HG03354 (cell line): ENCODE data around the gene HSD17B8.

Experiments used
- ATAC-seq: cut with Tn5 transposase; IDR thresholded peaks from one replicate; pipeline ENCODE4 v1.9.1; 2021; ENCODE audit warnings: mild to moderate bottlenecking; ENCODE audit not compliant: unreplicated experiment, poor library complexity, severe bottlenecking

HSD17B8 gene

DNA sequence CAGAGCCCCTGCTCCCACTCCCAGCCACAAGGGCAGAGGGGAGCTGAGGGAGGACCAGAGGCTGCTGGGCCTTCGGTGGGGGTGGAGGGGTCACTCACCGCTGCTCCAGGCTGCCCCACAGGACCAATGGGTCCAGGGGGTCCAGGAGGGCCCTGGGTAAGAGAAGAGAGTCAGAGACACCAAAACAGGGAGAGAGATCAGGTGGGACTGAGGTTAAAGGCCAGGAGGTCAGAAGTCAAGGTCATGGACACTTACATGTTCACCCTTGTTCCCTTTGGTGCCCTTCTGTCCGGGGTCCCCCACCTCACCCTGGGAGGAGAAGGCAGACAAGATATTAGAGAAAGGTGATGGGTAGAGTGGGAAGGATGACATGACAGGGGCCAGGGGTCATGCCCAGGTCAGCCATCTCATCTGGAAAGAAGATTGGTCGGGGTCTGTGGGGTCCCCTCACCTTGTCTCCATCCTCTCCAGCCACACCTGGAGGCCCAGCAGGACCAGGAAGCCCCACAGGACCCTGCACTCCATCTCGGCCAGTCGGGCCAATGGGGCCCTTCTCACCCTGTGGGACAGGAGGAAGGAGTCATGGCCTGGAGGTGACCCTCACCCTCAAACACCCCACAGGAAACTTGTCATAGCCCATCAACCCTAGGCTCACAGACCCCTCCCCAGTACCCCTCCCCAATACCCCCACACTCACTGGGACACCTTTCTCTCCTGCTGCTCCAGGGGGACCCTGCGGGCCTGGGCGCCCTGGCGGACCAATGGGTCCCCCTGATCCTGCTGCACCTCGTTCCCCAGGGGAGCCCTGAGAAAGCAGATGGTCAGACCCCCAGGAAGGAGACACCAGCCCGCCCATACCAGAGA is 33.2 kb upstream of the HSD17B8 start:
- no peak for ATAC-seq

DNA sequence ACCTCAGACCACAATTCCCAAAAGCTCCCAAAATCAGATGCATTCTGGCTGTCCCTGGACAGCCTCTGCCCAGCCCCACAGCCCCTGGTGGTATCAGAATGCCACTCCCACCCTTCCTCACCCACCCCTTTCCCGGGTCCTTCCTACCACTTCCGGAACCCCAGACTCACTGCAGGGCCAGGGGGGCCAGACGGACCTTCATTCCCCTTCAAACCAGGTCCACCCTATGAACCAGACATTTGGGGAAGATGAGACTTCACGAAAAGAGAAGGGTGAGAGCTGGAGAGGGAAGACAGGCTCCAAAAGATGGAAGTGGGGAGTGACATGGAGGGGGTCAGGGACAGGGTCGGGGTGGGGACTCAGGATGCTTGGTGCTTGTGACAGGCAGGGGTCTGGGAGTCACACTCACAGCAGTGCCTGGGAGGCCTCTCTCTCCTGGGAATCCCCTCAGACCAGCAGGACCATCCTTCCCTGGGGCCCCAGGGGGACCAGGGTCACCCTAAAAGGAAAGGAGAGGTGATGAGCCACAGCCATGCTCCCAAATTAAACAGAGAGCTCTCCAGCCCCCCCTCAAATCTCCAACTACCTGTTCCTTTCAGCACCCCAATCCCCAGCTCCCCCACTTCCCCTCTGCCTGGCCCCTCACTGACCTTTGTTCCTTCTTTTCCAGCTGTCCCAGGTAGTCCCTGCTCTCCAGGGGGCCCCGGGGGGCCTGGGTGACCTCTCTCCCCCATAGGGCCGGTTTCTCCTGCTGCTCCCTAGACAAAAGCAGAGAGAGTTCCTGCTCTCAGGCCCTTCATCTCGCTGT is 32.4 kb upstream of the HSD17B8 start:
- ATAC-seq = no peak

DNA sequence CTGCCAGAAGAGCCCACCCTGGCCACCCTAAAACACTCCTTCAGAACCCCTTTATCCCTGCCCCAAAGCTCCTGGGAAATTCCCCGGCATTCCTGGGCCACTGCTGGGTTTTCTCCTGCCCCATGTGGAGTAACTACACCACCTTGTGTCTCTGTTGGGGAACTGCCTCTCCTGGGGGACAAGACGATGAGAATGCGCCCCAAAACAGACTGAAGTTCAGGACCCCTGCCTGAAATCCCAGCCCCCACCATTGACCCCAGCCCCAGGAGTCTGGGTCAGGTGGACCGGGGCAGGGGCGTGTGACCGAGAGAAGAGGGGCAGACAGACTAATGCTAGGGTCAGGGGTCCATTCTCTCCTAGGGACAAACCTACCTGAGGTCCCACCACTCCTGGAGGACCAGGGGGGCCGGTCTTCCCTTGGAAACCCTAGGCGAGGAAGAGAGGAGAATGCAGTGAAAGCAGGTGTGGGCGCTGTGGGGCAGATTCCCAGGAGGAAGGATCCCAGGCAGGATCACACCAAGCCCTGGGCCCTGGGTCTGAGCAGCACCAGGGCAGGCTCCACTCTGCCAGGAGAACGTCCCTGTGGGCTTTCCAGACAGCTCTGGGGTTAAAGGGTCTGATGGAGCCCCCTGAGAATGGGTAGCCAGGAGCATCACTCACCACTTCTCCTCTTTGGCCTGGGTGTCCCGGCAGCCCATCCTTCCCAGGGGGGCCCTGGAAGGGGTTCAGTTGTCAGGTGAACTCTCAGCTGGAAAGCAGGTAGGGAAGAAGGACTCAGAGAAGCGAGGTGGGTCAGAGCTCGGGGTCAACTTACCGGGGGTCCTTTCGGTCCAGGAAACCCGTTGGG is 31.5 kb upstream of the HSD17B8 start:
- no peak for ATAC-seq

DNA sequence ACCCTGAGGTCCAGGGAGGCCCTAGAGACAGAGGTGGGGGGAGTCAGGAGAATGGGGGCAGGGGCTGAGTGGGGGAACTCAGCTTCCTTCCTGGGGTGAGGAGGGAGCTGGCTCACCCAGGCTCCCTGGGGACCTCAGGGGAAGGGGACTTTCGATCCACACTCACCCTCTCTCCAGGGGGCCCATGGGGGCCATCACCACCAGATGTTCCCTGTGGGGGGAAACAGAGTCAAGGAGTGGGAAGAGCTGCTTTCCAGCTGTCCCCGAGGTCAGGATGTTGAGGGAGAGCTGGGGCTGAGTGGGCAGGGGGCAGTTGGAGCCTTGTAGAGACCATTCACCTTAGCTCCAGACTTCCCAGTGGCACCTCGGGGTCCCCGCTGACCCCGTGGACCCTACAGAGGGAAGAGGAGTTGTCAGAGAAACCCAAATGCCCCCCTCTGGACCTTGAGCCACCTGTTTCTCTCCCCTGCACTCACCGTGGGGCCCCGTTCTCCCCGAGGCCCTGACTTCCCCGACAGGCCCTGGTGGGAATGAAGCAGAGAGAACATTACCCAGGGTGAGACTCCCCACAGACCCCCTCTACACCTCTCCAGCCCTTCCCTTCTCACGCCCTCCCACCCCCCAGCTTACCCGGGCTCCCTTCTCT is 30.8 kb upstream of the HSD17B8 start:
- no peak for ATAC-seq

DNA sequence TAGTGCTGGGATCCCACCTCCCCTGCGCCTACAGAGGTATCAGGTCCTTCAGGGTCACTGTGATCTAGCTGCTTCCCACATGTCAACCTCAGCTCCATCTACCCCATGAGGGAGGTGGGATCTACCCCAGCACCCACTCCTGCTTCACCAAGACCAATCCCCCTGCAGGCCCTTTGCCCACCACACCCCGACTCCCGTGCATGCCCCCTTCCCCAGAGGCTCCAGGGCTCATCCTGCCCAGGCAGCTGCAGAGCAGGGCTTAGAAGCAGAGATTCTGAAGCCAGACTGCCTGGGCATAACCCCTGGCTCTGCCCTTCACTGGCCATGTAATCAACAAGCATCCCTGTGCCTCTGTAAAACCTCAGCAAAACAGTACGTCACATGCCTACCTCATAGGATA is 29.7 kb upstream of the HSD17B8 start:
- ATAC-seq = no peak

DNA sequence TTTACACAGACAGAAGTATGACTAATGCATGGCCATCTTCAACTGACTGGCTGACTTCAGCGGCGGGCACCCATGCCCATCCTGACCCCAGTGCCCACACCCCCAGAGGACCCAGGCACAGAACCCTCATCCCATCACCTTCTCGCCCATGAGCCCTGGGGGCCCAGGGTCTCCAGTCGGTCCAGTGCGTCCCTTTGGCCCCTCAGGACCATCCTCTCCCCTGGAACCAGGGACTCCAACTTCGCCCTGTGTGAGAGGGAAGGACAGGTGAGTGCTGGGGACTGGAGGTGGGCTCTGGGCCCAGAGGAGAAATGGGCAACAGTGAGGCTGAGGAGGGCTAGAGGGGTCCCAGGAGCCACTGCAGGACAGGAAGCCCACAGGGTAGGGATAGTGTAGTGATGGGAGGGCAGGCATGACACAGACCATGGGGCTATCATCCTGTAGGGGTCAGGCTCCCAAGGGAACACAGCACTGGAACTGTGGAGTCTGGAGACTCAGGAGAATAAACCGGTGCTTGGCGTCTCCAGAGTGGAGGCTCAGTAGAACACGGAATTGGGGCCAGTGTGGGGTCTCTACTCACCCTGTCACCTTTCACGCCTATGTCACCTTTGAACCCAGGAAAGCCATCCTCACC is 28.9 kb upstream of the HSD17B8 start:
- no peak for ATAC-seq

DNA sequence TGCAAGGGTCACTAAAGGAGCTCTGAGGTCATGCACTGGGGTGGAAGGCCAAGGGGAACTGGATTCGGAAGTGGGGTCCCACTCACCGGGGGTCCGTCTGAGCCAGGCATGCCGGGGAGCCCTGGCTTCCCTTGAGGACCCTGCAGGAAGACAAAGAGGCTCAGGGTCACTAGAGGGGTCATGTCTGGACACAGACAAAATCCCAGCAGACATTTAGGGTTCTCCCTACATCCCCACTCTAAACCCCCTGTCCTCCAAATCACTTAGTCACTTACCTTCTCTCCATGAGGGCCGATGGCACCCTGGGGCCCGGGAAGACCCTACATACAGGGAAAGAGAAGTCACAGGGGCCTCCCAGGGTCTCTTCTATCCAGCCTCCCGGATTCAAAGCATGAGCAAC is 27.5 kb upstream of the HSD17B8 start:
- no peak for ATAC-seq

DNA sequence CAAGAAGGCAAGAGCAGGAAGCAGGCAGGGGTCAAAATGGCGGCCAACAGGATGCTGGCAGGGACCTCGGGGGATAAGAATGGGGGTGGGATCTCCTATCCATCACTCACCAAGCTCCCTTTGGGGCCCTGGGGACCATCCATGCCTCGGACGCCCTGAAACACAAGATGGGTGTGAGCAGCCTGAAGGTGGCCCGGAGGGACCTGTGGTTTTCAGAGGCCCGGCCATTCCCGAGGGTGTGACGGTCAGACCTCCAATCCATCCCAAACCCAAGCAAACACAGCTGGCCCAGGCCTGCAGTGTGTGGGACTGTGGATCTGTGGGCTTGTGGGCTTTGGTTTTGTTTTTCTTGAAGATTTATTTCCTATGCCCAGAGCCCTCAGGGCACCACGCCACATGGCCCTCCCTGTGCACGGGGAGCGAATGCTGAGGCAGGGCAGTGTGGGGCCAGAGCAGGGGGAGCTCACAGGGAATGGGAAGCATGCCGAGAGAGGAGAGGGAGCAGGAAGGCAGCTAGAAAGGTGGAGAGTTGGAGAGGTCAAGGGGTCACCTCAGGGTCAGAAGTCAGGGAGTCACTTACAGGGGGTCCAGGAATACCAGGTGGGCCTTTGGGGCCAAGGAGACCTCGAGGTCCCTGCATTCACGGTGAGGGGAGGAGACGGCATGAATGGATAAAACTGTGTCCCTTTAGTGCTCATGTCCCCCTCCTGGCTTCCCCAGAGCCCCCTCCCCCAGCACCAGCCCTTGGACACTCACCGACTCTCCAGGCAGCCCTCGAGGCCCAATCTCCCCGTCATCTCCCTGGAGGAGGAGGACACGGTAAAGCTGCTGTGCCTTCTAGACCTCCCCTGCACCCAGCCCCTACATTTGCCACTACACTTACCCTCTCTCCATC is 26.7 kb upstream of the HSD17B8 start:
- ATAC-seq = no peak

DNA sequence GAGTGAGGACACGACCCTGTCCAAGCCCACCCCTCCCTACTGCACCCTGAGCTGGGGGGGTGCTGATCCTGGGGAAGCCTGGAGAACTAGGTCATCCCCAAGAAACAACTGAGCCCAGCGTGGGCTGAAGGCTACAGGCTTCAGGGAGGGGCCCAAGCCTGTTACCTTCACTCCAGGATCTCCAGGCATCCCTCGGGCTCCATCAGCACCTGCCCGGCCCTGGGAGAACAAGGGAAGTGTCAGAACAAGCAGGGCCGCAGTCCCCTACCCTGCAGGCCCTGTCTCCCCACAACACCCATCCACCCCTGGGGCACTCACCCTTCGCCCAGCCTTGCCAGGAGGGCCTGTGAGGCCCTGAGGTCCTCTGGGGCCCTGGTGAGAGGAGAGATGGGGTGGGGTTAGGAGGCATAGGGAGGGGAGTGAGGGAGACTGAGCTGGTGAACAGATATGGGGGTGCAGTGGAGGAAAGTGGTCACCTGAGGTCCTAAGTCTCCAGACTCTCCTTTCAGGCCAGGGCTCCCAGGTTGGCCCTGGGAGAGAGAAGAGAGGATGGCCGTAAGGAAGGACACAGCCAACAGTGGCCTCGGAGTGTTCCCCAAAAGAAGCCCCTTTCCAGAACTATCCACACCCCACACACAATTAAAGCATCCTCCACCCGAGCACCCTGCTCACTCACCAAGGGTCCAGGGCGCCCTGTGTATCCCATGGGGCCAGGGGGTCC is 25.5 kb upstream of the HSD17B8 start:
- no peak for ATAC-seq

DNA sequence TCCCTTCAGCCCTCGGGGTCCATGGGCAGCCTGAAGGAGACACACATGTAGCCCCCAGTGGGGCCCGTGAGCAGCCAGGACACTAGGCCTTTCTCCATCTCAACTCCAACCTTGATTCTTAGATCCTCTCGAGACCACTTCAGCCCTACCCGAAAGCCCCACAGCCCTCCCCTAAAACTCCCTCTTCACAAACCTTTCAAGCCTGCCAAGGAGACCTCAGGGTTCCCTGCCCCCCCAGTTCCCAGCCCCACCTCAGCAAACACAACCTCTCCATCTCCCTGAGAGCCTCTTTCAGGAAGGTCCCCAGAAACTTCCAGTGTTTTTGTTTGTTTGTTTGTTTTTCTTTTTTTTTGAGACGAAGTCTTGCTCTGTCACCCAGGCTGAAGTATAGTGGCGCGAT is 23.3 kb upstream of the HSD17B8 start:
- no peak for ATAC-seq

DNA sequence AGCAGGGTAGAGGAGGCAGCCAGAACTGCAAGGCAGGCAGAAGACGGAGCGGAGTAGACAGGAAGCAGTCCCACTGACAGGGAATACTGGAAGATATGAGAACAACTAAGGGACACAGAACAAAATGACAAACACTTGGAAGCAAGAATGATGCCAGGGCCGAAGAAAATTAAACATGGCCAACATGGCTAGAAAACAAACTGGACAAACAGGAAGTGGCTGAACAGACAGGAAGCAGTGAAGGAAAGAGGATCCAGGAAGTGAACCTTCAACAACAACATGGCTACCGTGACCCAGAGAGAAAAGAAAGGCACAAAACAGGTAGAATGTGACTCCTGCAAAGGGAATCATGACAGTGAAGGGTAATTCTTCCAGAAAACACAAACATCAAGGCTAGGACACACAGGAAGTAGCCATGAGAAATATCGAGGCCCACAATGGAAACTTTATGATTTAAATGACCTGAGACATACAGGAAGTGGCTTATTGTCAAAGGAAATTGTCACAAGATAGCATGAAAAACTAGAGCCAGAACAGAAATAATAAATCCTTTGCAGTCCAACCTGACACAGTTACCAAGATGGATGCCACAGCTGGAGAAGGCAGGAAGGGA is 21.3 kb upstream of the HSD17B8 start:
- ATAC-seq = no peak

DNA sequence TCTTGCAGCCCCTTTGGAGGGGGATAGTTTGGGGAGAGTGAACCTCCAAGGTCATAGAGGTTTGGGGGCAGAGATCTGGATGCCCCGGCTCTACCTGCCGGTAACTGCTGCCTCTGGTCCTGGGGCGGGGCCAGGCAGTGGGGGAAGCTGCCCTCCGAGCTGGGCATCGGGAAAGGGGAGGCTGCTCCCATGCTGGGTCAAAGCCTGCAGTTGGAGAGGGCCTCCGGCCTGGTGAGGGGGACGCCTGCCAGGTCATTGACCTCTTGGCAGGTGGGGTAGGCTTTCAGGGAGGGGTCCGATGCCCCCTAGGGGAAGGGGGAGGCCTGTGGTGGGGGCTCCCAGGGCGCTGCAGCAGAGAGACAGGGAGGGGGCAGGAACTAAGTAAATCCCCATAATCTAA is 19.3 kb upstream of the HSD17B8 start:
- no peak for ATAC-seq

DNA sequence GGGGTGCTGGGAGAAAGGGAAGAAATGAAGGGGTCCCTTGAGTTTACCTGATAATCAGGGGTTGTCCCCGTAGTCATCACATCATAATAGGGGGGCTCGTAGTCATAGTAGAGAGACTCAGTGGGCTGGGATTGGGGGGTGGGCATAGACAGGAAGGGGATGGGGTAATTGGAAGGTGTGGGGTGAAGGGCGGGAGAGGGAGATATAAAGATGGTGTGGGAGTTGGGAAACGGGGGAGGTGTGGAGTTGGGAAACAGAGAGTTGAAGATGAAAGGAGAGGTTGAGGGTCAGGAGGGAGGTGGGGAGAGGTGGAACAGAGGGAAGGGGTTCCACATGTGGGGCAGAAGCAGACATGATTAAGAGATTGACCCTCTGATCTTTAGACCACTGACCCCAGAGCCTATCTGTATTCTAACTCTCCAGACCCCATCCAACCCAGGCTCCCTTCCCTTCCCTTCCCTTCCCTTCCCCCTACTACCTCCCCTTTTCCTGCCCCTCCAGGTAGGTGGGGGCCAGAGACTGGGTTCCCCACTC is 18.7 kb upstream of the HSD17B8 start:
- ATAC-seq = no peak

DNA sequence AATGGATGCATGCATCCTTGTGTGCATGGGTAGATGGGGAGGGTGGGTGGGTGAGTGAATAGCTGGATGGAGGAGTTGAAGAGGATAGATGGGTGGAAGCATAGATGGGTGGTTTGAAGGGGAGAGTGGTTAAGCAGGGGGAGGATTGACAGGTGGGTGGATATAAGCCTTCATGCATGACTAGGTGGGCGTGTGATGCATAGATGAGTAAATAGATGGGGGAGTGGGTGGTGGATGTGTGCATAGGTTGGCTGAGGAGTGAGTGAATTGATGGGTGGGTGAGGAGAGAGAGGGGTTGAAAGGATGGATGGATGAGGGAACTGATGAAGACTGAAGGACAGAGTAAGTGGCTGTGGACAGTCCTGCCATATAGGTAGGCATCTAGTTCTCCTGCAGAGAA is 16.6 kb upstream of the HSD17B8 start:
- no peak for ATAC-seq

DNA sequence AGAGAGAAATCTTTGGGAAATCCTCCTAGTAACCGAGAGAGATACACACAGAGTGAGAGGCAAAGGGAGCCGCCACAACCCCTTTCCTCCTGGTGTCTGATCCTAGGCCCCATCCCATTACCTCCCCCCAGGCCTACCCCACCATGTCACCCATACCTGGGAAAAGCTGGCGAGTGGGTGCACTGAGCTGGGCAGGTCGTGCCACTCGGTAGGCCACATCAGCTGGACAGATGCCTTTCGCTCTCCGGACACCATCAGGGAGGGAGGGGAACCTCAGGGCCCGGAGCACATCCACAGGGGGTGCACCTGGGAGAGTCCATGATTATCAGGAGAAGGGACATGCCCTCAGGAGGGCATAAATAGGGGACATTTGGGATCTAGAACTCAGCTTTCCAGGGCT is 15.3 kb upstream of the HSD17B8 start:
- no peak for ATAC-seq

DNA sequence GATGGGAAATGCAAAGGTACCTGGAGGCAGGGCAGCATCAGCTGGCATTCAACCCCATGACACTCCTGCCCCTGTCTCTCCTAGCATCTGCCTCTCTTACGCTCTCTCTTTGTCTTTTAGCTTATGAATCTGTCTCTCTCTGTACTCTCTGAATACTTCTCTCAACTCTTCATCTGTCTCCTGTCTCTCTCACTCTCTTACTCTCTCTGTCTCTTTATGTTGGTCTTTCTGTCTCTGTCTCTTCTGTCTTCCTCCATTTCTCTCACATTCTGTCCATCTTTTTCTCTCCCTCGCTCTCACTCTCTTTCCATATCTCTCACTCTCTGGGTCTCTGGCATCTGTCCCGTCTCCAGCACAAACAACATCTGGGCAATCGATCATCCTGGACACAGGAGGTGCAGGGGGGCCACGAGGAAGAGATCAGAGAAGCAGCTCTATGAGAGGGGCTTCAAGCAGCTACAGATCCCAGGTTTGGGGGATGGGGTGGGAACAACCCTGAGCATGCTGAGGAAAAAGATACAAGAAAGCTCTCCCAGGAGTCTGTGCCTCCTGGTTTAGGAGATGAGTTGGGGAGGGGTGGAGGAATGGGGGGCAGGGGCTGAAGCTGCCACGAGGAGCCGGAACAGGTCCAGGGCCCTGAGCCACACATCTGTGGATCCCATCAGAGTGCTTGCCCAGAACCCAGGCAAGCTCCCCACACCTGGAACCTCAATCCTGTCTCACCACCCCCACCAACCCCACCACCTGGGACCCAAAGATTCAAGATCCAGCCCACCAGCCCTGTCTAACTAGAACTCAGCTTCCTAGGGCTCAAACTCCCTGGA is 14.6 kb upstream of the HSD17B8 start:
- ATAC-seq = no peak
